ENCODE results near the gene GCLC. TPM values are rescaled to one million over a fixed set of nuclear protein-coding genes. Genes with fewer than 3 reads are reported as not detected.

Gene GCLC
- total and polyA plus RNA-seq, 10 of the 15 experiments (the other 5 are each of a cell fraction or from before 2014, with no cell fraction given), result 6.5 to 23.6 (median 12.5) TPM

- RAD21 ChIA-PET (ENCODE audit: unreplicated experiment), result no interaction called here
- SMC1A ChIA-PET (ENCODE audit: uncharacterized antibody, unreplicated experiment), result interaction anchor here (1.0 to 3.8 kb wide), 5 partner anchors 9 to 30 kb away, joined by 3 to 14 read pairs (median 4); no protein-coding TSS in a partner anchor
- intact Hi-C loops (cut with micrococcal nuclease; ENCODE audit: unreplicated experiment), result no loop called here
- H3K4me3 ChIP-seq, result no peak overlapping the region
- CTCF ChIA-PET, result interaction anchor here (0.7 to 1.3 kb wide), 4 partner anchors 13 to 17 kb away, joined by 3 to 8 read pairs (median 4); no protein-coding TSS in a partner anchor
- no peaks in the 10 kb centered on the region for H4K20me1 ChIP-seq (ENCODE audit: control insufficient read depth, insufficient read depth)
- no peaks in the 10 kb centered on the region for H3K36me3 ChIP-seq (ENCODE audit: control insufficient read depth in 2 of 2, insufficient read depth in 2 of 2, low read length in 1 of 2)
- H3K9me3 ChIP-seq (replicated peaks; ENCODE audit: control insufficient read depth, insufficient read depth, low read length), result no peaks in the 10 kb centered on the region
- no peak overlapping the region for H3K27ac ChIP-seq (ENCODE audit: control insufficient read depth, insufficient read depth)
- ATAC-seq (no peak), FAIRE-seq (no peak), DNase-seq (ENCODE audit: low read depth, low spot score) (no peak)
- H3K27me3 ChIP-seq (replicated peaks in 1 of 2; ENCODE audit: control insufficient read depth in 2 of 2, insufficient read depth in 2 of 2, low read length in 1 of 2), result no peaks in the 10 kb centered on the region
- no peak overlapping the region for H3K9ac ChIP-seq (ENCODE audit: control insufficient read depth, insufficient read depth, low read length)
- no peaks in the 10 kb centered on the region for H3K79me2 ChIP-seq (ENCODE audit: control insufficient read depth, insufficient read depth, low read length)
- WGBS (ENCODE audit: insufficient coverage, insufficient replicate concordance, low lambda C conversion rate, missing lambda C conversion rate), result 36% methylated on average over 1 of the region's 1 CpG
- in situ Hi-C loops (cut with MboI), result no loop called here
- no peak overlapping the region for H3K4me2 ChIP-seq (ENCODE audit: control insufficient read depth, insufficient read depth)
- H2AFZ ChIP-seq (ENCODE audit: control insufficient read depth, low read depth, low read length), result no peak overlapping the region
- TF ChIP-seq TCF12 (IDR thresholded peaks at IDR 0.05; ENCODE audit: low read depth, low read length), result no peak
- no peak for TF ChIP-seq SUZ12 (IDR thresholded peaks at IDR 0.05; ENCODE audit: unreplicated experiment)
- no peak for TF ChIP-seq PBX3 (IDR thresholded peaks at IDR 0.05; ENCODE audit: insufficient replicate concordance, low read depth, low read length)
- no peak for TF ChIP-seq RBBP5 (conservative IDR thresholded peaks at IDR 0.05)
- no peak for TF ChIP-seq PKNOX1 (IDR thresholded peaks at IDR 0.05)
- no peak for TF ChIP-seq ZZZ3 (IDR thresholded peaks at IDR 0.05; ENCODE audit: control insufficient read depth, insufficient read length, low read depth)
- TF ChIP-seq POU2F2 (IDR thresholded peaks at IDR 0.05; ENCODE audit: borderline replicate concordance, low read depth, low read length), result no peak
- BruUV-seq (replicated peaks), result no TSS peak
- POLR2A ChIA-PET, result interaction anchor here (0.7 to 1.8 kb wide), 2 partner anchors 21 to 893 kb away, joined by 3 read pairs; no protein-coding TSS in a partner anchor
- H3K4me1 ChIP-seq (ENCODE audit: control insufficient read depth, insufficient read depth, low read length), result no peaks in the 10 kb centered on the region
Measured at GRCh38 chr6:53469163-53469562, 75.7 kb downstream of the GCLC start.

Measured in GM12878 (cell line).